Measurements from ENCODE around the gene STIP1. TPM values are rescaled to one million over a fixed set of nuclear protein-coding genes. Genes with fewer than 3 reads are reported as not detected.
A peak's percentile ranks its signal among the peaks of the same experiment; 100 is the strongest.
"Not testable (repeated sequence)": the region's sequence is repeated elsewhere in the genome, so short reads cannot be mapped to it uniquely, and the experiment has no call there.

The STIP1 gene
- total RNA-seq, 1 donor from 2014 or later = 91.3 TPM

DNA sequence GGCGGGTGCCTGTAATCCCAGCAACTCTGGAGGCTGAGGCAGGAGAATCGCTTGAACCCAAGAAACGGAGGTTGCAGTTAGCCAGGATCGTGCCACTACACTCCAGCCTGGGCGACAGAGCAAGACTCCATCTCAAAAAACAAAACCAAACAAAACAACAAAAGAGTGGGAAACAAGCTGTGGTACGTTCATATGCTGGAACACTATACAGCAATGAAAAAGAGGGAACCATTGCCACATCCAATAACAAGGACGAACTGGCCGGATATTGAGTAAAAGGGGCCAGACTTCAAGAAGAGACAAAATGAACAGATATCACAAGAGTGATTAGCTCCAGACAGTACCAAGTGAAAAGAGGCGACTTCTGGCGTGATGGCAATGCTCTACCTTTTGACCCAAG, 24.9 kb upstream of the STIP1 start:
- H3K9me3 ChIP-seq = no peaks in the 10 kb centered on the region
- peaks cover 15% of the 10 kb centered on the region for H3K4me1 ChIP-seq
- no peaks in the 10 kb centered on the region for H3K36me3 ChIP-seq
- intact Hi-C loops (cut with DNase I) = loop anchor here (10.0 kb wide), 1 partner anchor 1396 kb away; the partner anchor contains the start of gene POLR2G
- no peak overlapping the region for H3K4me3 ChIP-seq
- no peak overlapping the region for H3K27ac ChIP-seq
- TF ChIP-seq POLR2A (IDR thresholded peaks at IDR 0.05) (no peak), CTCF (IDR thresholded peaks at IDR 0.05) (no peak), POLR2AphosphoS5 (IDR thresholded peaks at IDR 0.05; ENCODE audit: insufficient read depth in 1 of 2, low read depth in 1 of 2) (no peak)
- no peak for DNase-seq (ENCODE audit: extremely low spot score in 2 of 2)
- H3K27me3 ChIP-seq = no peaks in the 10 kb centered on the region

DNA sequence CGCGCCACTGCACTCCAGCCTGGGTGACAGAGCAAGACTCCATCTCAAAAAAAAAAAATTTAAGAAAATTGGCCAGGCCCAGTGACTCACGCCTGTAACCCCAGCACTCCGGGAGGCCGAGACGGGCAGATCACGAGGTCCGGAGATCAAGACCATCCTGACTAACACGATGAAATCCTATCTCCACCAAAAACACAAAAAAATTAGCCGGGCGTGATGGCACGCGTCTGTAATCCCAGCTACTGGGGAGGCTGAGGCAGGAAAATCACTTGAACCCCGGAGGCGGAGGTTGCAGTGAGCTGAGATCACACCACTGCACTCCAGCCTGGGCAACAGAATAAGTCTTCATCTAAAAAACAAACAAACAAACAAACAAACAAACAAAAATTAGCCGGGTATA, 23.2 kb upstream of the STIP1 start:
- not testable (repeated sequence) for H3K9me3 ChIP-seq; DNase-seq (ENCODE audit: extremely low spot score in 2 of 2); H3K4me3 ChIP-seq; H3K36me3 ChIP-seq; H3K27ac ChIP-seq; H3K27me3 ChIP-seq
- peaks cover 30% of the 10 kb centered on the region for H3K4me1 ChIP-seq
- intact Hi-C loops (cut with DNase I) = loop anchor here (10.0 kb wide), 1 partner anchor 1398 kb away; the partner anchor contains the start of gene POLR2G

GRCh38 chr11:64163951-64164350, 22.0 kb upstream of the STIP1 start:
- no peak overlapping the region for H3K4me3 ChIP-seq
- H3K27ac ChIP-seq = no peak overlapping the region
- no peaks in the 10 kb centered on the region for H3K9me3 ChIP-seq
- no peak for DNase-seq (ENCODE audit: extremely low spot score in 2 of 2)
- H3K4me1 ChIP-seq = peaks cover 30% of the 10 kb centered on the region
- TF ChIP-seq POLR2A (IDR thresholded peaks at IDR 0.05) (no peak), POLR2AphosphoS5 (IDR thresholded peaks at IDR 0.05; ENCODE audit: insufficient read depth in 1 of 2, low read depth in 1 of 2) (no peak), CTCF (IDR thresholded peaks at IDR 0.05) (no peak)
- no peaks in the 10 kb centered on the region for H3K36me3 ChIP-seq
- intact Hi-C loops (cut with DNase I) = loop anchor here (10.0 kb wide), 1 partner anchor 1399 kb away; the partner anchor contains the start of gene POLR2G
- H3K27me3 ChIP-seq = no peaks in the 10 kb centered on the region

GRCh38 chr11:64164392-64165312, 21.3 kb upstream of the STIP1 start:
- intact Hi-C loops (cut with DNase I) = loop anchor here (10.0 kb wide), 1 partner anchor 1400 kb away; the partner anchor contains the start of gene POLR2G
- TF ChIP-seq POLR2A (IDR thresholded peaks at IDR 0.05) = no peak
- no peak for TF ChIP-seq POLR2AphosphoS5 (IDR thresholded peaks at IDR 0.05; ENCODE audit: insufficient read depth in 1 of 2, low read depth in 1 of 2)
- no peak for TF ChIP-seq CTCF (IDR thresholded peaks at IDR 0.05)
- H3K27me3 ChIP-seq = no peaks in the 10 kb centered on the region
- H3K27ac ChIP-seq = peak overlapping the region; percentile 82
- H3K4me3 ChIP-seq = peak overlapping the region; percentile 59 to 65
- H3K4me1 ChIP-seq = peaks cover 30% of the 10 kb centered on the region
- no peaks in the 10 kb centered on the region for H3K36me3 ChIP-seq
- no peak for DNase-seq (ENCODE audit: extremely low spot score in 2 of 2)
- no peaks in the 10 kb centered on the region for H3K9me3 ChIP-seq

DNA sequence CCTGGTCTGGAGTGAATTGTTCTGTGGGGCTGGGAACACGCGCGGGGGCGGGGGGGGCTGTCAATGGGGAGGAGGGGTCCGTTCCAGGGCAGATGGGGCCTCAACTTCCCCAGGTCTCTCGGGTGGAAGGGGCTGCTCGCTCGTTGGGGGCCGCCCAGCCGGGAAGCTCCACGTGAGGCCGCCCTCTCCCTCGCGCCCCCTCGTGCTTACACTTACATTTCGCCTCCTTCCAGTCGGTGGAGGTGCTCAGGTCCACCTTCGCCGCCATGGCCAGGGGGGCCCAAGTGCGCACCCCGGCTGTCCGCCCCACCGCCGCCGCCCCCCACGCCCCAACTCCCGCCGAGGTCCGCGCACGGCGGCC, 20.5 kb upstream of the STIP1 start:
- H3K4me1 ChIP-seq = peaks cover 30% of the 10 kb centered on the region
- no peaks in the 10 kb centered on the region for H3K27me3 ChIP-seq
- peak overlapping the region; percentile 59 to 65 for H3K4me3 ChIP-seq
- no peak for DNase-seq (ENCODE audit: extremely low spot score in 2 of 2)
- TF ChIP-seq POLR2A (IDR thresholded peaks at IDR 0.05) (no peak), CTCF (IDR thresholded peaks at IDR 0.05) (no peak)
- peak overlapping the region; percentile 82 for H3K27ac ChIP-seq
- intact Hi-C loops (cut with DNase I) = loop anchor here (10.0 kb wide), 1 partner anchor 1401 kb away; the partner anchor contains the start of gene POLR2G
- no peaks in the 10 kb centered on the region for H3K36me3 ChIP-seq
- H3K9me3 ChIP-seq = no peaks in the 10 kb centered on the region
